Measurements from ENCODE around the gene LDAF1. TPM values are rescaled to one million over a fixed set of nuclear protein-coding genes. Genes with fewer than 3 reads are reported as not detected.

LDAF1 gene
- polyA plus RNA-seq, 1 donor, result 23.0 TPM

Other genes with a start within 250 kb of the LDAF1 start
- 0.16 TPM for gene DNAH3, start 7.8 kb upstream of the LDAF1 start, polyA plus RNA-seq
- 0.27 TPM for gene ZP2, start 52.9 kb downstream of the LDAF1 start, polyA plus RNA-seq
- gene ANKS4B, start 75.0 kb downstream of the LDAF1 start, polyA plus RNA-seq, result 39.3 TPM
- 4.0 TPM for gene CRYM, start 119.6 kb downstream of the LDAF1 start, polyA plus RNA-seq